HG02884 (cell line): Measurements from ENCODE around the gene ID4.

Experiments used
- ATAC-seq: cut with Tn5 transposase; IDR thresholded peaks from one replicate; pipeline ENCODE4 v1.9.1; 2021; ENCODE audit warnings: mild to moderate bottlenecking, moderate library complexity; ENCODE audit not compliant: unreplicated experiment

Gene ID4

GRCh38 chr6:19836799-19837510, at the start of gene ID4:
Gene ID4 (plus strand): TSS chr6:19837370. CDS start chr6:19837755, 385 bp downstream.
- no peak for ATAC-seq

DNA sequence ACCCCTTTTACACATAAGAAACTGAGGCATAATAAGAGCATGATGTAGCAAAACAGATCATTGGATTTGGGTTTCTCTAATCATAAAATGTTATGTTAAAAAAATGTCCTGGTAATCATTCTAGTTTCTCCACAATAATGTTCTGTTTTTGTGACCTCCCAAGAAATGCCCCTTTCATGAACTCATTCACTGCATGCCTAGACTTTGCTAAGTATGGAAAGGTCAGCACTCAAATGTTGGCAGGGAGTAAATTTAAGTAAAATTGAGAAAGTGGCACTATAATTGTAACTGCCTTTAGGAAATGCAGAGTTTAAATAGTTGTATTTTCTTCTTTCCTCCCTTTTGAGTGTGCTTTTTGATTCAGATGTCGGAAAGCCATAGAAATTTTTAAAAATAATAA, 48.5 kb upstream of the ID4 start:
- ATAC-seq = no peak

- no peak for ATAC-seq
Observed at GRCh38 chr6:19789100-19789803, 47.9 kb upstream of the ID4 start.

DNA sequence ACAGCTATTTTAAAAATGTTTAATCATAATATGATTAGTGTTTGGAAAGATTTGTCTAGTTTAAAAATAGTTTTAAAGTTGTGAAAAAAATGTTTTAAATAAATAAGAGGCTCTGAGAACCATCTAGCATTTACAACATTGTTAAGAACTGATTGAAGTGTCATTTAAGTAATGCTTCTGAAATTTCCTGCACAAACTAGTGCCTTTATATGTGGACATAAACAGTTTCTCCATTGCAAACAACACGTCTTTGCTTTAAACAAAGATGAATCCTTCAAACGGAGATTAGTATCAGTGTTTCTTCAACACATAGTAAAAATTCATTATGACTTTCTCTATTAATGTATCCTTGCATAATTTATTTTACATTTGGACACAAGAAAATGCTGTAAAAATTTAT, 45.9 kb upstream of the ID4 start:
- no peak for ATAC-seq

- no peak for ATAC-seq
Observed at GRCh38 chr6:19795211-19795610, 42.0 kb upstream of the ID4 start.

- no peak for ATAC-seq
Observed at GRCh38 chr6:19796452-19796851, 40.7 kb upstream of the ID4 start.

DNA sequence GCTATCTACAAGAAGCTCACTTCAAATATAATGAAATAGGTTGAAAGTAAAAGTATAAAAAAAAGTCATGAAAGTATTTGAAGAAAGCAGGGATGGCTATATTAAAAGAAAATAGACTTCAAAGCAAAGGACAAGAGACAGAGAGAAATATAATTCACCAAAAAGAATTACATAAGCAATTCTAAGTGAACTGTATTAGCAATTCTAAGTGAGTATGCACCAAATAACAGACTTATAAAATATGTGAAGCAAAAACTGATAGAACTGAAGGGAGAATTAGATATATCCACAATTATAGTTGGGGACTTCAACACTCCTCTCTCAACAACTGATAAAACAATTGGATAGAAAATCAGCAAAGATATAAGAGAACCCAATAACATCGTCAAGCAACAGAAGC, 38.8 kb upstream of the ID4 start:
- no peak for ATAC-seq

DNA sequence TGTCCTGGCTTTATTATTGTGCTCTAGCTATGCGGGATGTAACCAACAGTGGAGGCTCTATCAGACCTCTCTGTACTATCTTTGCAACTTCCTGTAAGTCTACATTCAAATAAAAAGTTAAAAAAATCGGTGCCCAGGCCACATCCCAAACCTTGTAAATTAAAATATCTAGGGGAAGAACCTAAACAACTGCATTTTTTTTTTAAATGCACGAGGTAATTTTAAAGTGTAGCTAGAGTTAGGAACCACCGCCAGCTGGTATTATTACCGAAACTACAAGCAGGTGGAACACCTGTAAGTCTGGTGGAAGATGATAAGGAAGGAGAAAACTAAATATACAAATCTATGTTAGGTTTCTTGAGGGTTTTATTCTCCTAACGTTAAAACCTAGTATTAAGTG, 34.5 kb upstream of the ID4 start:
- ATAC-seq = no peak

- no peak for ATAC-seq
Observed at GRCh38 chr6:19803331-19804204, 33.6 kb upstream of the ID4 start.

DNA sequence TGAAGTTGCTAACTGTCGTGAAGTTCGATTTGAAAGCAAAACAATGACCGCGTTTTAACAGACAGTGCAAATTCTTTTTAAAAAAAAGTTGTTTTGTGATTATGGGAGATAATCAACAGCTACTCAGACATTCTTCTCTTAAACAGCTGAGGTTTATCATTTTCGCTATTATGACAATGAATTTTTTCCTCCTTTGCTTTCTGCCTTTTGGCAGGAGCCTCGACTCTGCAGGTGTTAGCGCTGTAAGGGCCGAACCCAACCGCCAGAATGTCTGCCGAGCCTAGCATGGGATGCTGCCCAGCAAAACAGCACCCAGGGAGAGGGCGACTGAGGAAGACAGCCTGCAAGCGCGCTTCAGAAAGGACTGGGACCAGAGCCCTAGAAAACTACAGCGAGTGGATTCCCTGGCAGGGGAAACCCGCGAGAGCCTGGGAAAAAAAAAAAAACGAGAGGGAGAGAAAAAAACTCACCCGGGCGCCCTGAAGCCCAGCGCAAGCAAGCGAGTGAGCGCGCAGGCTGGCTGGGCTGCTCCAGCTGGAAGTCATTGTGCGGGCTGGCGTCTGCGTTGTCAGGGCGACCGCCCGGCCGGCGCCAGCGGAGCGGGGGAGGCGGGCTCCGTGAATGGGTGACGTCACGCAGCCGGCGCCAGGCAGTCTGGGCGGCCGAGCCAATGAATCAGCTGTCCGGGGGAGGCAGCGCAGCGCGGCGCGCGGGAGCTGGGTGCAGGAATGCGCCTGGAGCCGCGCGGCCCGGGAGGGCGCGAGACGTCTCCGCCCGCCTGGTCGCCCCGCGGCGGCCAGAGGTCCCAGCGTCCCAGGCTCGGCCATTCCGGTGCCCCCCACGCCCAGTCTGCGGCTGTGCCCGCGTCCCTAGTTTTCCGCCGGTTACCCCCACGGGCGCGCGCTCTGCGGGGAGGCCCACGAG, 32.7 kb upstream of the ID4 start:
- ATAC-seq = peak; percentile 98

GRCh38 chr6:19805129-19805481, 32.1 kb upstream of the ID4 start:
- ATAC-seq = no peak

DNA sequence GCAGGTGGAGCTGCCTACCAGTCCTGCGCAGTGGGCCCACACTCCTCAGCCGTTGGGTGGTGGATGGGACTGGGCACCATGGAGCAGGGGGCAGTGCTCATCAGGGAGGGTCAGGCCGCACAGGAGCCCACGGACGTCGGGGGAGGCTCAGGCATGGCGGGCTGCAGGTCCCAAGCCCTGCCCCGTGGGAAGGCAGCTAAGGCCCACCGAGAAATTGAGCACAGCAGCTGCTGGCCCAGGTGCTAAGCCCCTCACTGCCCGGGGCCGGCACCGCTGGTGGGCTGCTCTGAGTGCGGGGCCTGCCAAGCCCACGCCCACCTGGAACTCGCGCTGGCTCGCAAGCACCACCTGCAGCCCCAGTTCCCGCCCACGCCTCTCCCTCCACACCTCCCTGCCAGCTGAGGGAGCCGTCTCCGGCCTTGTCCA, 30.2 kb upstream of the ID4 start:
- ATAC-seq = no peak

DNA sequence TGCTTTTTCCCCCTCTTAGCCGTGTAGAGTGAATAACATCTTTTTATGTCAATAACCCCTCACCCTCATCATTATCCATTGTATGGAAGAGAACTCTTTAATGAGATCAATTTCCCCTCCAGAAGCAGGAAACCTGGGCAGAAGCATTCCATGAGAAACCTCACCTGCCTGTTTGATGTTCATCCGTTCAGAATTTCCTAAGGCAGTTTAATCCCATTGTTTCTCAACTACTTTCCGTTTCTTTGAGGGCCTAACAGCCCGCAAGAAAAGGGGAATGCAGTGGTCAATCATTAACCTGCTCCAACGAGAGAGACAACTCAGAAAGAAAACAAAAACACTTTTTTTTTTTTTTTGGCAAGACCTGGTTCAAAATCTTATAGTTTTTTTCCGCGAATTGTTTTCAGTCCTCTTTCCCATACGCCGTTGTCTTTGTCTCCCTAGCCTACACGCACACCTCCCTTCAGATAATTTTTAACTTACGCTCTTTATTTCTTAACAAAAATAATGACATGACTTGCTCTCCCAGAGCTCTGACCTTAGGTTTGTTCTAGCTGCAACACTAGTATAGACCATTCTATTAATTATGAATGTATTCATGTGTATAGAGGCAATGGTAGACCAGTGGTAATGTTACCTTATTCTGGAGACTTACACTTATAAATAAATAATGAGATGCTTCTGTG, 25.6 kb upstream of the ID4 start:
- ATAC-seq = no peak

- ATAC-seq = peak; percentile 59
Observed at GRCh38 chr6:19812512-19813119, 24.6 kb upstream of the ID4 start.

GRCh38 chr6:19818805-19819204, 18.4 kb upstream of the ID4 start:
- no peak for ATAC-seq

DNA sequence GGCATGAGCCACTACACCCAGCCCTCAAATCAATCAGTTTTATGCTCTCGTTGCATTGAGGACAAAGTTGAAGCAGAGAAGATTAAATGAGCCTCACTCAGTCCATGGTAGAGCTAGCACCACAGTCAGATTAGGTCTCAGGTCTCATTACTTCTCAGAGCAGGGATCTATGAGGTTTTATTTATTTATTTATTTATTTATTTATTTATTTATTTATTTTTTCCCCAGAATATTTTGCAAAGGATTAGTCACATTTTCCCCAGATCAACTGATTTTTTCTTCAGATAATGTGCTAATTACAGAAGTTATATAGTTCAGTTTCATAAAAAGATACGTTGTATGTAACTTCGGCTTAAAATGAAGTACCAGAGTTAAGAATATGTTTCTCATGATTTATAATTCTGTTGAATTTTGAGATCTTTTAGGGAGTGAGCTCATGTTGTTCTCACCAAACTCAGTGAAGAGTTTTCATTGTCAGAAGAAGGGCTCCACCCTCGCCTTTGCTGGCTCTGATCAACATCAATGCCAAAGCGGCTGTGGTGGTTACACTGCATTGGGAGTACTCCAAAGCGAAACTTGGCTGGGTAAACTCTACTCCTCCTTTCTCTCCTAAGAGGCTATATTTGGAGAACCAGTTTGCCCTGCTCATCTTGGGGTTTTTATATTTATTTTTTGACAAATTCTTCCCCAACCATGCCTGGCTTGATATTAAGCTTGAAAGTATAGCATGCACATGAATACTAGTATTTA, 12.9 kb upstream of the ID4 start:
- ATAC-seq = no peak

GRCh38 chr6:19827247-19827646, 9.9 kb upstream of the ID4 start:
- ATAC-seq = no peak

DNA sequence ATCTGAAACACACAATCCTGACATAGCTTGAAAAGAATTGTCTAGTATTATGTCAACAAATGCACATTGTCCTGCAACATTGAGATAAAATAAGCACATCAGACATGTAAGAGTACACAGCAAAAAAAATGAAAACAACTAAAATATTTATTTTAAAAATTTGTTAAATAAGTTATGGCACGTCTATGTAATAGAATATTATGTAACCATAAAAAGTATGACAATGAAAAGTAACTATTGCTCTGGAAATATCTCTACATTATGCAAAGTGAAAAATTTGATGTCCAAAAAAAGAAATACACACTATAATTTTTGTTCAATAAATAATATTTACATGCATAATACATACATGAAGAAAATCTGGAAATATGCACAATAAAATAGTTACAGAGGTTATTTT, 9.3 kb upstream of the ID4 start:
- ATAC-seq = no peak

- ATAC-seq = no peak
Observed at GRCh38 chr6:19830171-19830570, 7.0 kb upstream of the ID4 start.
